ENCODE measurements around the gene AVP.

DNA sequence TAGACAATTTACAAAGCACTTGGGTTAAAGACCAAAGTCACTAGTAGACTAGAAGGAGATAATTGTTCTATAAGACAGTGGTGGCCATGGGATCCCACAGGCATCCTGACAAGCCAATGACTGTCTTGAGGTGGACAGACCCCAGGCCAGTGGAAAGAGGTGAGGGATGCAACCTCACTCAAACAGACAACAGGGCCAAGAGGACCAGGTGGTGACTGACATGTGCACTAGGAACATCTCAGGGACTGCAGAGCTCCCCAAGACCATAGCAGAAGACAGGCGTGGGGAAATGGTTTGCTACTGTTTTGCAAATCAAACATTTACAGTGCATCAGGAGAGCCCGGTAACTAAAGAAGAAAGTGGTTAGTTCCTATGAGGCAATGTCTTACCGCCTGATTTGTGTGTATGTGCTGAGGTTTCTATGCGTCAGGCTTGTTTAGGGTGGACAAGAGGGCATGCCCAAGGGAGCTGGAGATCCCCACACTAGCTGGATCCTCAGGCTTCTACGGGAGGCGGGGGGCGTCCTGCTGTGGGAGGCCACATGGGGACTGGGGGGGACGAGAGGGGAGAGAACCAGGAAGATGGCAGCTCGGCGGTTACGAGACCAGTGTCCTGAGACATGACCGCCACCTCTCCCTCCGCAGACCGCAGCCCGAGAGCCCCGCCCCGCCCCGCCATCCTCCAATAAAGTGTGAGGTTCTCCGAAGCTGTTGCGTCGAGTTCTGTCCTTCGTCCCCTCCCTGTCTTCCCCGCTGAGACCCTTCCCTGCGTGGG is 39.3 kb downstream of the AVP start:
- TF ChIP-seq CTCF (conservative IDR thresholded peaks at IDR 0.05) (no peak), ZFX (IDR thresholded peaks at IDR 0.05) (no peak)
